HepG2 (cell line): ENCODE results near the gene KLHL12. TPM values are rescaled to one million over a fixed set of nuclear protein-coding genes. Genes with fewer than 3 reads are reported as not detected.

Experiments used
- AHR ChIP-seq: IDR thresholded peaks from 2 replicates; pipeline ENCODE4 v1.6.1; 2018; ENCODE audit warnings: missing genetic modification reagents, missing compliant biosample characterization
- DR1 ChIP-seq: sonication (generic); formaldehyde crosslinking; IDR thresholded peaks from 2 replicates; pipeline ENCODE4 v1.8.0; 2021; ENCODE audit warnings: mild to moderate bottlenecking, missing genetic modification reagents, inconsistent platforms
- GATA4 ChIP-seq: sonication (generic); IDR thresholded peaks from 2 replicates; pipeline ENCODE4 v1.6.1; 2016; ENCODE audit warnings: antibody characterized with exemption, low read depth, borderline replicate concordance
- HNRNPK ChIP-seq: fragments of 200-400 bp; formaldehyde crosslinking; IDR thresholded peaks from 2 replicates; pipeline ENCODE4 v1.6.1; 2018; ENCODE audit warnings: low read length, low read depth, moderate library complexity, mild to moderate bottlenecking; ENCODE audit not compliant: poor library complexity, severe bottlenecking
- MBNL3 ChIP-seq: fragments of 250-450 bp; sonication (Bioruptor Pico); conservative IDR thresholded peaks from 2 replicates; pipeline ENCODE4 v1.8.0; 2022; ENCODE audit warnings: mild to moderate bottlenecking, inconsistent platforms
- RBM39 ChIP-seq: fragments of 200-400 bp; formaldehyde crosslinking; IDR thresholded peaks from one replicate; pipeline ENCODE4 v1.6.1; 2018; ENCODE audit warnings: antibody characterized with exemption, mild to moderate bottlenecking, low read depth, low read length; ENCODE audit not compliant: poor library complexity, severe bottlenecking
- RFX1 ChIP-seq: fragments of 450-650 bp; IDR thresholded peaks from 2 replicates; pipeline ENCODE4 v1.6.1; 2017
- SYNCRIP ChIP-seq: fragments of 200-400 bp; formaldehyde crosslinking; IDR thresholded peaks from 2 replicates; pipeline ENCODE4 v1.6.1; 2018; ENCODE audit warnings: mild to moderate bottlenecking, low read depth, low read length; ENCODE audit not compliant: insufficient read depth
- XBP1 ChIP-seq: sonication (generic); formaldehyde crosslinking; IDR thresholded peaks from 2 replicates; pipeline ENCODE4 v1.5.0; 2020; ENCODE audit warnings: missing genetic modification reagents
- ZFP36 ChIP-seq: fragments of 150-350 bp; IDR thresholded peaks from 2 replicates; pipeline ENCODE4 v1.6.1; 2018; ENCODE audit warnings: borderline replicate concordance, low read length, low read depth; ENCODE audit not compliant: partially characterized antibody
- ZNF180 ChIP-seq: sonication (generic); formaldehyde crosslinking; IDR thresholded peaks from 2 replicates; pipeline ENCODE4 v1.4.0; 2020; ENCODE audit warnings: low read depth, missing genetic modification reagents, borderline replicate concordance
- ZNF552 ChIP-seq: sonication (generic); formaldehyde crosslinking; IDR thresholded peaks from 2 replicates; pipeline ENCODE4 v1.9.0; 2022; ENCODE audit warnings: missing genetic modification reagents, mild to moderate bottlenecking, borderline replicate concordance
- ZNF878 ChIP-seq: sonication (generic); formaldehyde crosslinking; IDR thresholded peaks from 2 replicates; pipeline ENCODE4 v1.8.1; 2023; ENCODE audit warnings: mild to moderate bottlenecking, missing genetic modification reagents, moderate library complexity
- ZSCAN12 ChIP-seq: sonication (generic); formaldehyde crosslinking; IDR thresholded peaks from 2 replicates; pipeline ENCODE4 v1.9.0; 2021; ENCODE audit warnings: mild to moderate bottlenecking, missing genetic modification reagents
- polyA plus RNA-seq, 8 experiments: library from polyadenylated mRNA; depleted of rRNA in 3 of 8; stranded (reverse) in 7 of 8; unstranded in 1 of 8; fragments of >200 nt; fragmentation: Illumina TruSeq in 4 of 8; extraction: Trizol in 4 of 8; gene quantifications; 2 replicates each; pipeline versions ENCODE4 v1.2.1 to v1.2.3, GENCODE V29; 2011 to 2016; ENCODE audit warnings: low read depth in 4 of 8, missing spikeins in 1 of 8, mixed read lengths in 1 of 8; ENCODE audit not compliant: insufficient read depth in 1 of 8
- total RNA-seq, 5 experiments: library from RNA; depleted of rRNA; stranded (reverse); fragments of >200 nt; fragmentation: Illumina TruSeq; extraction: Trizol; gene quantifications; 2 replicates each; pipeline ENCODE4 v1.2.3, GENCODE V29; 2016; ENCODE audit warnings: low read depth in 1 of 5
- TF ChIP-seq, protein P1 (sequence below), 2 experiments: fragments of 450-650 bp in 1 of 2; sonication (generic) in 1 of 2; formaldehyde crosslinking in 1 of 2; IDR thresholded peaks; 2 replicates each; pipeline versions ENCODE4 v1.6.1 to v1.8.0; 2016 to 2022; ENCODE audit warnings: antibody characterized with exemption in 1 of 2, mild to moderate bottlenecking in 1 of 2, missing genetic modification reagents in 1 of 2
- TF ChIP-seq, protein P2 (sequence below): sonication (generic); formaldehyde crosslinking; IDR thresholded peaks from 2 replicates; pipeline ENCODE4 v1.4.0; 2020; ENCODE audit warnings: missing genetic modification reagents, borderline replicate concordance

Gene KLHL12
- total and polyA plus RNA-seq, 2 of the 13 experiments (the other 11 are each of a cell fraction or from before 2014, with no cell fraction given) = 19.2 to 25.2 TPM

DNA sequence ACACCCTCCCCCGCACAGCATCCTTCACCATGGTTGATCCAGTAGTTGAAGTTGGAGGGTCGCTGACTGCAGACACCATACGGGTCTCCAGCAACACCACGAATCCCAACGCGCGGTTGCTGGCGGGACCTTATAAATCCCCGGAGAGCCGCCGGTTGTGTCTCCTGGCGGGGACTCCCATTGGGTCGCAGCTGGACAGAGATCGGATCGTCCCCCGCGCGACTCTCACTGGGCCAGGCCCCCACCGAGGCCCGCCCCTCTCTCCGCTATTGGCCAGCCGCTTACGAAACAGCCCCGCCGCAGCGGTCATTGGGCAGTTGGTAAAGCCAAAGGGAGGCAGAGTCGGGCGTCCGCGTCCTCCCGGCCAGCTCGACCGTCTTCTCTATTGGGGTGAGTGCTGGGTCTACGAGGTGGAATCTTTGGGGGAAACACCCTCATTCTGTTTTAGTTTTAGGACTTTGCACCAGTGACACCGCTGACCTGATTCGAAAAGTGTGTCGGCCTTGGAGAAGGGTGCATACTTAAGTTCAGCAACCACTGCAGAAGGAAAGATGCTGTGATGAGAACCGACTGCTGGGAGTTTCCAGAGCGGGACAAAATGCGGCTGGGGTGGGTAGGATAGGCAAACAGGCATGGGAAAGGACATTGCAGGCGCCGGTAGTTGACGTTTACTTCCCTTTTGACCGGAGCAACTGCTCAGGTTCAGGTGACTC lies 65.5 kb downstream of the KLHL12 start (continued):
- TF ChIP-seq, protein P1, sequence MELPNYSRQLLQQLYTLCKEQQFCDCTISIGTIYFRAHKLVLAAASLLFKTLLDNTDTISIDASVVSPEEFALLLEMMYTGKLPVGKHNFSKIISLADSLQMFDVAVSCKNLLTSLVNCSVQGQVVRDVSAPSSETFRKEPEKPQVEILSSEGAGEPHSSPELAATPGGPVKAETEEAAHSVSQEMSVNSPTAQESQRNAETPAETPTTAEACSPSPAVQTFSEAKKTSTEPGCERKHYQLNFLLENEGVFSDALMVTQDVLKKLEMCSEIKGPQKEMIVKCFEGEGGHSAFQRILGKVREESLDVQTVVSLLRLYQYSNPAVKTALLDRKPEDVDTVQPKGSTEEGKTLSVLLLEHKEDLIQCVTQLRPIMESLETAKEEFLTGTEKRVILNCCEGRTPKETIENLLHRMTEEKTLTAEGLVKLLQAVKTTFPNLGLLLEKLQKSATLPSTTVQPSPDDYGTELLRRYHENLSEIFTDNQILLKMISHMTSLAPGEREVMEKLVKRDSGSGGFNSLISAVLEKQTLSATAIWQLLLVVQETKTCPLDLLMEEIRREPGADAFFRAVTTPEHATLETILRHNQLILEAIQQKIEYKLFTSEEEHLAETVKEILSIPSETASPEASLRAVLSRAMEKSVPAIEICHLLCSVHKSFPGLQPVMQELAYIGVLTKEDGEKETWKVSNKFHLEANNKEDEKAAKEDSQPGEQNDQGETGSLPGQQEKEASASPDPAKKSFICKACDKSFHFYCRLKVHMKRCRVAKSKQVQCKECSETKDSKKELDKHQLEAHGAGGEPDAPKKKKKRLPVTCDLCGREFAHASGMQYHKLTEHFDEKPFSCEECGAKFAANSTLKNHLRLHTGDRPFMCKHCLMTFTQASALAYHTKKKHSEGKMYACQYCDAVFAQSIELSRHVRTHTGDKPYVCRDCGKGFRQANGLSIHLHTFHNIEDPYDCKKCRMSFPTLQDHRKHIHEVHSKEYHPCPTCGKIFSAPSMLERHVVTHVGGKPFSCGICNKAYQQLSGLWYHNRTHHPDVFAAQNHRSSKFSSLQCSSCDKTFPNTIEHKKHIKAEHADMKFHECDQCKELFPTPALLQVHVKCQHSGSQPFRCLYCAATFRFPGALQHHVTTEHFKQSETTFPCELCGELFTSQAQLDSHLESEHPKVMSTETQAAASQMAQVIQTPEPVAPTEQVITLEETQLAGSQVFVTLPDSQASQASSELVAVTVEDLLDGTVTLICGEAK (IDR thresholded peaks at IDR 0.05) = no peak
- TF ChIP-seq, protein P1 (CRISPR knock-in tag; IDR thresholded peaks at IDR 0.05) = no peak
- TF ChIP-seq RBM39 (no peak), ZNF552 (CRISPR knock-in tag) (no peak), GATA4 (no peak), ZNF180 (CRISPR knock-in tag) (no peak), RFX1 (no peak), HNRNPK (no peak), AHR (CRISPR knock-in tag) (no peak), MBNL3 (CRISPR knock-in tag) (no peak), ZFP36 (no peak), ZSCAN12 (no peak), ZNF878 (CRISPR knock-in tag) (0 out of 2 replicates have a peak, but pooled peaks have one; percentile 47), DR1 (CRISPR knock-in tag) (peak; percentile 85), SYNCRIP (no peak), XBP1 (CRISPR knock-in tag) (no peak)
- TF ChIP-seq, protein P2, sequence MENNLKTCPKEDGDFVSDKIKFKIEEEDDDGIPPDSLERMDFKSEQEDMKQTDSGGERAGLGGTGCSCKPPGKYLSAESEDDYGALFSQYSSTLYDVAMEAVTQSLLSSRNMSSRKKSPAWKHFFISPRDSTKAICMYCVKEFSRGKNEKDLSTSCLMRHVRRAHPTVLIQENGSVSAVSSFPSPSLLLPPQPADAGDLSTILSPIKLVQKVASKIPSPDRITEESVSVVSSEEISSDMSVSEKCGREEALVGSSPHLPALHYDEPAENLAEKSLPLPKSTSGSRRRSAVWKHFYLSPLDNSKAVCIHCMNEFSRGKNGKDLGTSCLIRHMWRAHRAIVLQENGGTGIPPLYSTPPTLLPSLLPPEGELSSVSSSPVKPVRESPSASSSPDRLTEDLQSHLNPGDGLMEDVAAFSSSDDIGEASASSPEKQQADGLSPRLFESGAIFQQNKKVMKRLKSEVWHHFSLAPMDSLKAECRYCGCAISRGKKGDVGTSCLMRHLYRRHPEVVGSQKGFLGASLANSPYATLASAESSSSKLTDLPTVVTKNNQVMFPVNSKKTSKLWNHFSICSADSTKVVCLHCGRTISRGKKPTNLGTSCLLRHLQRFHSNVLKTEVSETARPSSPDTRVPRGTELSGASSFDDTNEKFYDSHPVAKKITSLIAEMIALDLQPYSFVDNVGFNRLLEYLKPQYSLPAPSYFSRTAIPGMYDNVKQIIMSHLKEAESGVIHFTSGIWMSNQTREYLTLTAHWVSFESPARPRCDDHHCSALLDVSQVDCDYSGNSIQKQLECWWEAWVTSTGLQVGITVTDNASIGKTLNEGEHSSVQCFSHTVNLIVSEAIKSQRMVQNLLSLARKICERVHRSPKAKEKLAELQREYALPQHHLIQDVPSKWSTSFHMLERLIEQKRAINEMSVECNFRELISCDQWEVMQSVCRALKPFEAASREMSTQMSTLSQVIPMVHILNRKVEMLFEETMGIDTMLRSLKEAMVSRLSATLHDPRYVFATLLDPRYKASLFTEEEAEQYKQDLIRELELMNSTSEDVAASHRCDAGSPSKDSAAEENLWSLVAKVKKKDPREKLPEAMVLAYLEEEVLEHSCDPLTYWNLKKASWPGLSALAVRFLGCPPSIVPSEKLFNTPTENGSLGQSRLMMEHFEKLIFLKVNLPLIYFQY = peak; percentile 57; the same call in 1 of the 2 replicates
